Suprapubic skin (tissue), 4 donors: Measurements from ENCODE around the gene GNAQ. TPM values are rescaled to one million over a fixed set of nuclear protein-coding genes. Genes with fewer than 3 reads are reported as not detected.

ENCODE experiments used
- DNase-seq, 2 donors: peaks; one replicate each; pipeline ENCODE4 v3.0.0-alpha.2; 2019; ENCODE audit warnings: low spot score in 2 of 2
- H3K27ac ChIP-seq: fragments of 200-600 bp; sonication (generic); one replicate; pipeline ENCODE4 v1.5.1; 2019
- H3K27me3 ChIP-seq: fragments of 200-600 bp; sonication (generic); one replicate; pipeline ENCODE4 v1.5.1; 2019
- H3K36me3 ChIP-seq: fragments of 200-600 bp; sonication (generic); one replicate; pipeline ENCODE4 v1.5.1; 2019
- H3K4me1 ChIP-seq: fragments of 200-600 bp; sonication (generic); one replicate; pipeline ENCODE4 v1.5.1; 2019
- H3K4me3 ChIP-seq: fragments of 200-600 bp; sonication (generic); one replicate; pipeline ENCODE4 v1.5.1; 2019; ENCODE audit warnings: mild to moderate bottlenecking
- H3K9me3 ChIP-seq: fragments of 200-600 bp; sonication (generic); one replicate; pipeline ENCODE4 v1.5.1; 2019
- CTCF ChIP-seq, 2 donors: fragments of 200-600 bp in 1 of 2; fragments of 450-650 bp in 1 of 2; sonication (generic) in 1 of 2; IDR thresholded peaks; one replicate each; pipeline ENCODE4 v1.5.1; 2016 to 2019; ENCODE audit warnings: antibody characterized with exemption in 2 of 2, mild to moderate bottlenecking in 1 of 2, moderate library complexity in 1 of 2
- EP300 ChIP-seq: sonication (generic); formaldehyde crosslinking; IDR thresholded peaks from one replicate; pipeline ENCODE4 v1.6.1; 2017; ENCODE audit warnings: antibody characterized with exemption
- POLR2A ChIP-seq, 2 donors: fragments of 450-650 bp; IDR thresholded peaks; one replicate each; pipeline ENCODE4 v1.6.1; 2017; ENCODE audit warnings: antibody characterized with exemption in 2 of 2, mild to moderate bottlenecking in 2 of 2, moderate library complexity in 2 of 2
- POLR2AphosphoS5 ChIP-seq, 3 donors: sonication (generic); formaldehyde crosslinking; IDR thresholded peaks; one replicate each; pipeline ENCODE4 v1.6.1; 2017; ENCODE audit warnings: antibody characterized with exemption in 3 of 3
- WGBS: methylation state at CpG from one replicate; pipeline ENCODE4 v1.1.5; 2018; 5-methylcytosine and 5-hydroxymethylcytosine counted together
- total RNA-seq, 4 donors: library from RNA; depleted of rRNA; stranded (reverse); fragments of >200 nt; gene quantifications; one replicate each; pipeline ENCODE4 v1.1.0, GENCODE V29; 2016

GNAQ gene
- total RNA-seq, 4 donors from 2014 or later: 16.0 to 29.0 (median 17.7) TPM

DNA sequence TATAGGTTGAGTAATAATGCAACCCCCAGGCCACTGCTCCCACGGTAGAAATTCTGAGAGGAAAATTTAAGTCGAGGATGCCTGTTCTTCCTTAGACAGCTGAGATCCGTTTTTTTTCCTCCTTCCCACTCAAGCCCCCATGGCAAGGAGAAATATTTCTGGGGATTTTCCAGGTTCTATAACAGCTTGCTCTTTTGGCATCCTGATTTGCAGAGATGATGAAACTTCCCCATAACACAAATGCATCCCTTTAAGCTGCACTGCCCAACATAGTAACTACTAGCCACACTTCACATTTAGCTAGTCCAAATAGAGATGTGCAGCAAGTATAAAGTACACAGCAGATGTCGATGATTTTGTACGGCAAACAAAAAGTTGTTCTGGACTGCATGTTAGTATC, 351.0 kb downstream of the GNAQ start:
- TF ChIP-seq POLR2AphosphoS5 (IDR thresholded peaks at IDR 0.05) (no peak), POLR2A (IDR thresholded peaks at IDR 0.05) (no peak), EP300 (no peak), CTCF (IDR thresholded peaks at IDR 0.05) (no peak)
- no peak for DNase-seq

GRCh38 chr9:77679661-77680368, 351.8 kb downstream of the GNAQ start:
- WGBS: 82% methylated on average over 9 of the region's 9 CpGs
- no peak for TF ChIP-seq CTCF (IDR thresholded peaks at IDR 0.05)
- TF ChIP-seq POLR2AphosphoS5 (IDR thresholded peaks at IDR 0.05): no peak
- TF ChIP-seq EP300: no peak
- TF ChIP-seq POLR2A (IDR thresholded peaks at IDR 0.05): no peak

More for the DNA sequence above, 351.0 kb downstream of the GNAQ start:
- 64% methylated on average over 5 of the region's 5 CpGs for WGBS
- H3K4me3 ChIP-seq: no peak overlapping the region
- H3K4me1 ChIP-seq: peaks cover 12% of the 10 kb centered on the region
- no peaks in the 10 kb centered on the region for H3K27me3 ChIP-seq
- H3K9me3 ChIP-seq: no peaks in the 10 kb centered on the region
- H3K36me3 ChIP-seq: no peaks in the 10 kb centered on the region
- no peak overlapping the region for H3K27ac ChIP-seq

GRCh38 chr9:77679088-77679487, 352.5 kb downstream of the GNAQ start:
- no peak overlapping the region for H3K4me3 ChIP-seq
- no peaks in the 10 kb centered on the region for H3K36me3 ChIP-seq
- H3K9me3 ChIP-seq: no peaks in the 10 kb centered on the region
- peaks cover 12% of the 10 kb centered on the region for H3K4me1 ChIP-seq
- no peak for TF ChIP-seq POLR2AphosphoS5 (IDR thresholded peaks at IDR 0.05)
- no peak for TF ChIP-seq EP300
- TF ChIP-seq POLR2A (IDR thresholded peaks at IDR 0.05): no peak
- TF ChIP-seq CTCF (IDR thresholded peaks at IDR 0.05): no peak
- no peak overlapping the region for H3K27ac ChIP-seq
- WGBS: 46% methylated on average over 2 of the region's 2 CpGs
- no peak for DNase-seq
- H3K27me3 ChIP-seq: no peaks in the 10 kb centered on the region

More at GRCh38 chr9:77679661-77680368, 351.8 kb downstream of the GNAQ start:
- Histone ChIP-seq H3K4me1 (peaks cover 12% of the 10 kb centered on the region), H3K9me3 (no peaks in the 10 kb centered on the region), H3K36me3 (no peaks in the 10 kb centered on the region), H3K4me3 (no peak overlapping the region), H3K27ac (no peak overlapping the region), H3K27me3 (no peaks in the 10 kb centered on the region)
- no peak for DNase-seq

GRCh38 chr9:77677957-77678535, 353.6 kb downstream of the GNAQ start:
- 65% methylated on average over 7 of the region's 7 CpGs for WGBS
- Histone ChIP-seq H3K27ac (peak overlapping the region; percentile 5), H3K4me3 (no peak overlapping the region), H3K4me1 (peaks cover 12% of the 10 kb centered on the region), H3K9me3 (no peaks in the 10 kb centered on the region), H3K27me3 (no peaks in the 10 kb centered on the region), H3K36me3 (no peaks in the 10 kb centered on the region)
- no peak for DNase-seq
- TF ChIP-seq POLR2AphosphoS5 (IDR thresholded peaks at IDR 0.05) (no peak), POLR2A (IDR thresholded peaks at IDR 0.05) (no peak), CTCF (IDR thresholded peaks at IDR 0.05) (no peak), EP300 (no peak)

GRCh38 chr9:77677397-77677796, 354.2 kb downstream of the GNAQ start:
- Histone ChIP-seq H3K4me3 (no peak overlapping the region), H3K27ac (no peak overlapping the region), H3K9me3 (no peaks in the 10 kb centered on the region), H3K27me3 (no peaks in the 10 kb centered on the region), H3K4me1 (peaks cover 12% of the 10 kb centered on the region), H3K36me3 (no peaks in the 10 kb centered on the region)
- TF ChIP-seq POLR2AphosphoS5 (IDR thresholded peaks at IDR 0.05) (no peak), POLR2A (IDR thresholded peaks at IDR 0.05) (no peak), CTCF (IDR thresholded peaks at IDR 0.05) (no peak), EP300 (no peak)
- no peak for DNase-seq
- 70% methylated on average over 4 of the region's 4 CpGs for WGBS
